ENCODE measurements around the gene PLD1. TPM values are rescaled to one million over a fixed set of nuclear protein-coding genes. Genes with fewer than 3 reads are reported as not detected.

Gene PLD1
- total and polyA plus RNA-seq, 4 donors: 4.9 to 31.5 (median 18.6) TPM

DNA sequence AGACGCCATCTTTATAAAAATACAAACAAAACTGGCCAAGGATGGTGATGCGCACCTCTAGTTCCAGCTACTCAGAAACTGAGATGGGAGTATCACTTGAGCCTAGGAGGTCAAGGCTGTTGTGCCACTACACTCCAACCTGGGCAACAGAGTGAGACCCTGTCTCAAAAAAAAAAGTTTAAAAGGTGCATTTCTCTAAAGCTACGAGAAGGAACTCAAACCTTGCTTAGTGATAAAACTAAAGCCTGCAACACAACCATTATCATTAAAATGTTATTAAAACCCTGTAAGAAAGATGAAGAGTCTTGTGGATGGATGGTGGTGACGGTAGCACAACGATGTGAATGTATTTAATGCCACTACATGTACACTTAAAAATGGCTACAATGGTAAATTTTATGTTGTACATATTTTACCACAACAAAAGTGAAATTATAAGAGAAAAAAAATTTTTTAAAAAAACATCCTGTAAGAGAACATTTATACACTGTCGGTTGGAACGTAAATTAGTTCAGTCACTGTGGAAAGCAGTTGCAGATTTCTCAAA lies 3.1 kb downstream of the PLD1 start:
- Histone ChIP-seq H3K9ac (ENCODE audit: low read depth in 1 of 2, low read length in 2 of 2) (no peak overlapping the region), H3K27ac (ENCODE audit: low read depth in 1 of 2, low read length in 2 of 2) (peak overlapping the region in 1 of 2 donors; percentile 5), H3K27me3 (ENCODE audit: control insufficient read depth in 4 of 4, insufficient read depth in 4 of 4, low read length in 3 of 4) (no peaks in the 10 kb centered on the region)

DNA sequence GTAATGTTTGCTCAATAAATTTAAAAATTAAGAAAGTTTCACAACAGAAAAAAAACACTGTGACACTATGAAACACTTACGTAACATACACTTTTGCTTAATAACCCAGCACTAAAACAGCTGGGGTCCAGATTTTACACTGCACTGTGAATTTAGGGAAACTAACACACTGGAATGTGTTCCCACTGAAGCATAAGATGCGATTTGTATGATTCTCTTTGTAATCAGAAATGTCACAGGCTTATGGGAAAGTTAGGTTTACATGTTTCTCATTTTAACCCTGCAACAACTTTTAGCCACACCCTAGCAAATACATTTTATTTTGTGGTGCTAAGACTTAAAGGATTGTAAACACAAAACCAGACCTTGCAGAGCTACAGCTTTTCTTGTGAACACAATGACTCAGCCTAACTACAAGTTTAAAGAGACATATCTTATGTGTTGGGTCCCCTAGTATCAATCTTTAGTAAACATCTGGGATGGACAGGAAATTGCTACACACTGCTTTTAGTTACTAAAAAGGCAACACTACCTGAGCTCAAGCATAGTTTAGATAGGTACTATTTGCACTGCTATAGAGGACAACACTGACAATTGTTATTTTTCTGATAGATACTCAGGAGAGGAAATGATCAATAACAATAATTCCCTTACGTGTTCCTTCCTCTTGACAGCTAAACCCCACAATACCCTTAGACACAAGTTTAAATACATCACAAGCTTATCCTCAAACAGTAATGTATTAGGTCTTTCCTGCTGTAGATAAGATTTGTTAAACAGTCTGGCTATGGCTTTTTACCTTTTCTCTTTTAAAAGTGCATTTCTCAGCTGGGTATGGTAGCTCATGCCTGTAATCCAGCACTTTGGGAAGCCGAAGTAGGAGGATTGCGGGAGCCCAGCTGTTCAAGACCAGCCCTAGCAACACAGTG lies 3.8 kb downstream of the PLD1 start:
- Histone ChIP-seq H3K27ac (ENCODE audit: low read depth in 1 of 2, low read length in 2 of 2) (peak overlapping the region; percentile 5 to 49), H3K9ac (ENCODE audit: low read depth in 1 of 2, low read length in 2 of 2) (no peak overlapping the region), H3K4me1 (ENCODE audit: control insufficient read depth in 4 of 4, insufficient read depth in 4 of 4, low read length in 3 of 4) (peaks cover 5 to 34% (median 14%) of the 10 kb centered on the region in 4 donors), H3K27me3 (ENCODE audit: control insufficient read depth in 4 of 4, insufficient read depth in 4 of 4, low read length in 3 of 4) (no peaks in the 10 kb centered on the region), H3K4me3 (ENCODE audit: low read depth in 1 of 3, low read length in 3 of 3) (no peak overlapping the region), H3K36me3 (ENCODE audit: control insufficient read depth in 4 of 4, insufficient read depth in 3 of 4, low read depth in 1 of 4, low read length in 3 of 4) (no peaks in the 10 kb centered on the region), H3K9me3 (ENCODE audit: control insufficient read depth in 4 of 4, low read length in 3 of 4) (no peaks in the 10 kb centered on the region)
- 58% methylated on average over 5 of the region's 5 CpGs for WGBS
- no peak for DNase-seq (ENCODE audit: low spot score)
- TF ChIP-seq EGR1 (IDR thresholded peaks at IDR 0.05; ENCODE audit: low read depth in 2 of 2) (no peak), MAX (IDR thresholded peaks at IDR 0.05) (no peak), FOXA2 (IDR thresholded peaks at IDR 0.05) (peak; percentile 36), FOXA1 (IDR thresholded peaks at IDR 0.05) (peak; percentile 10), TAF1 (conservative IDR thresholded peaks at IDR 0.05) (no peak), HNF4A (conservative IDR thresholded peaks at IDR 0.05) (peak in 1 of 2 donors; percentile 45), RXRA (IDR thresholded peaks at IDR 0.05) (peak in 1 of 2 donors; percentile 8), JUND (IDR thresholded peaks at IDR 0.05) (peak in 1 of 2 donors; percentile 44), HNF4G (IDR thresholded peaks at IDR 0.05) (no peak), NR2F2 (IDR thresholded peaks at IDR 0.05) (no peak), SP1 (IDR thresholded peaks at IDR 0.05) (no peak), GABPA (IDR thresholded peaks at IDR 0.05 in 1 of 2, conservative IDR thresholded peaks at IDR 0.05 in 1 of 2) (peak in 1 of 2 donors; percentile 56), RAD21 (IDR thresholded peaks at IDR 0.05) (peak in 1 of 2 donors; percentile 5), YY1 (IDR thresholded peaks at IDR 0.05) (no peak), ATF3 (IDR thresholded peaks at IDR 0.05) (no peak), ZBTB33 (IDR thresholded peaks at IDR 0.05) (no peak)
- TF ChIP-seq, protein P1, sequence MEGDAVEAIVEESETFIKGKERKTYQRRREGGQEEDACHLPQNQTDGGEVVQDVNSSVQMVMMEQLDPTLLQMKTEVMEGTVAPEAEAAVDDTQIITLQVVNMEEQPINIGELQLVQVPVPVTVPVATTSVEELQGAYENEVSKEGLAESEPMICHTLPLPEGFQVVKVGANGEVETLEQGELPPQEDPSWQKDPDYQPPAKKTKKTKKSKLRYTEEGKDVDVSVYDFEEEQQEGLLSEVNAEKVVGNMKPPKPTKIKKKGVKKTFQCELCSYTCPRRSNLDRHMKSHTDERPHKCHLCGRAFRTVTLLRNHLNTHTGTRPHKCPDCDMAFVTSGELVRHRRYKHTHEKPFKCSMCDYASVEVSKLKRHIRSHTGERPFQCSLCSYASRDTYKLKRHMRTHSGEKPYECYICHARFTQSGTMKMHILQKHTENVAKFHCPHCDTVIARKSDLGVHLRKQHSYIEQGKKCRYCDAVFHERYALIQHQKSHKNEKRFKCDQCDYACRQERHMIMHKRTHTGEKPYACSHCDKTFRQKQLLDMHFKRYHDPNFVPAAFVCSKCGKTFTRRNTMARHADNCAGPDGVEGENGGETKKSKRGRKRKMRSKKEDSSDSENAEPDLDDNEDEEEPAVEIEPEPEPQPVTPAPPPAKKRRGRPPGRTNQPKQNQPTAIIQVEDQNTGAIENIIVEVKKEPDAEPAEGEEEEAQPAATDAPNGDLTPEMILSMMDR (IDR thresholded peaks at IDR 0.05; ENCODE audit: low read depth, low read length, missing input control): no peak
- TF ChIP-seq, protein P2, sequence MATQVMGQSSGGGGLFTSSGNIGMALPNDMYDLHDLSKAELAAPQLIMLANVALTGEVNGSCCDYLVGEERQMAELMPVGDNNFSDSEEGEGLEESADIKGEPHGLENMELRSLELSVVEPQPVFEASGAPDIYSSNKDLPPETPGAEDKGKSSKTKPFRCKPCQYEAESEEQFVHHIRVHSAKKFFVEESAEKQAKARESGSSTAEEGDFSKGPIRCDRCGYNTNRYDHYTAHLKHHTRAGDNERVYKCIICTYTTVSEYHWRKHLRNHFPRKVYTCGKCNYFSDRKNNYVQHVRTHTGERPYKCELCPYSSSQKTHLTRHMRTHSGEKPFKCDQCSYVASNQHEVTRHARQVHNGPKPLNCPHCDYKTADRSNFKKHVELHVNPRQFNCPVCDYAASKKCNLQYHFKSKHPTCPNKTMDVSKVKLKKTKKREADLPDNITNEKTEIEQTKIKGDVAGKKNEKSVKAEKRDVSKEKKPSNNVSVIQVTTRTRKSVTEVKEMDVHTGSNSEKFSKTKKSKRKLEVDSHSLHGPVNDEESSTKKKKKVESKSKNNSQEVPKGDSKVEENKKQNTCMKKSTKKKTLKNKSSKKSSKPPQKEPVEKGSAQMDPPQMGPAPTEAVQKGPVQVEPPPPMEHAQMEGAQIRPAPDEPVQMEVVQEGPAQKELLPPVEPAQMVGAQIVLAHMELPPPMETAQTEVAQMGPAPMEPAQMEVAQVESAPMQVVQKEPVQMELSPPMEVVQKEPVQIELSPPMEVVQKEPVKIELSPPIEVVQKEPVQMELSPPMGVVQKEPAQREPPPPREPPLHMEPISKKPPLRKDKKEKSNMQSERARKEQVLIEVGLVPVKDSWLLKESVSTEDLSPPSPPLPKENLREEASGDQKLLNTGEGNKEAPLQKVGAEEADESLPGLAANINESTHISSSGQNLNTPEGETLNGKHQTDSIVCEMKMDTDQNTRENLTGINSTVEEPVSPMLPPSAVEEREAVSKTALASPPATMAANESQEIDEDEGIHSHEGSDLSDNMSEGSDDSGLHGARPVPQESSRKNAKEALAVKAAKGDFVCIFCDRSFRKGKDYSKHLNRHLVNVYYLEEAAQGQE (IDR thresholded peaks at IDR 0.05): no peak

More for the DNA sequence above, 3.1 kb downstream of the PLD1 start:
- TF ChIP-seq JUND (IDR thresholded peaks at IDR 0.05) (no peak), HNF4G (IDR thresholded peaks at IDR 0.05) (no peak), FOXA1 (IDR thresholded peaks at IDR 0.05) (no peak), TAF1 (conservative IDR thresholded peaks at IDR 0.05) (no peak)
- H3K36me3 ChIP-seq (ENCODE audit: control insufficient read depth in 4 of 4, insufficient read depth in 3 of 4, low read depth in 1 of 4, low read length in 3 of 4): no peaks in the 10 kb centered on the region
- no peak for DNase-seq (ENCODE audit: low spot score)
- H3K9me3 ChIP-seq (ENCODE audit: control insufficient read depth in 4 of 4, low read length in 3 of 4): no peaks in the 10 kb centered on the region
- peaks cover 5 to 35% (median 14%) of the 10 kb centered on the region in 4 donors for H3K4me1 ChIP-seq (ENCODE audit: control insufficient read depth in 4 of 4, insufficient read depth in 4 of 4, low read length in 3 of 4)
- WGBS: 96% methylated on average over 7 of the region's 7 CpGs
- H3K4me3 ChIP-seq (ENCODE audit: low read depth in 1 of 3, low read length in 3 of 3): no peak overlapping the region
